MCF 10A (cell line): Measurements from ENCODE around the gene ZBTB38. TPM values are rescaled to one million over a fixed set of nuclear protein-coding genes. Genes with fewer than 3 reads are reported as not detected.

Experiments
- BruUV-seq: library from RNA; stranded (reverse); fragments of 400-500 nt; replicated peaks from 2 replicates; lab custom pipeline; 2021; lab: Mats Ljungman, UMichigan
- CTCF ChIA-PET: fragments of 300-600 bp; sonication (Branson Sonifier 250); formaldehyde crosslinking; extraction: SDS; loops from one replicate; lab custom pipeline; 2021; ENCODE audit warnings: antibody characterized with exemption, inconsistent platforms; lab: Yijun Ruan, JAX
- POLR2A ChIA-PET: fragments of 300-600, 350-650 bp; sonication (Branson Sonifier 250); formaldehyde crosslinking; extraction: SDS; loops from one replicate; lab custom pipeline; 2020; ENCODE audit warnings: antibody characterized with exemption, inconsistent platforms; lab: Yijun Ruan, JAX
- DNase-seq: peaks from one replicate; pipeline ENCODE4 v3.0.0-alpha.2; 2018; ENCODE audit not compliant: unreplicated experiment
- H3K27ac Mint-ChIP-seq: one replicate; pipeline ENCODE4 v1.8.0; 2022; ENCODE audit warnings: mild to moderate bottlenecking, low read depth, mixed read lengths; ENCODE audit not compliant: unreplicated experiment
- H3K27me3 Mint-ChIP-seq: one replicate; pipeline ENCODE4 v1.8.0; 2022; ENCODE audit warnings: mixed read lengths; ENCODE audit not compliant: insufficient read depth, unreplicated experiment
- H3K36me3 Mint-ChIP-seq: one replicate; pipeline ENCODE4 v1.8.0; 2022; ENCODE audit warnings: mild to moderate bottlenecking, moderate library complexity, mixed read lengths; ENCODE audit not compliant: insufficient read depth, unreplicated experiment
- H3K4me1 Mint-ChIP-seq: one replicate; pipeline ENCODE4 v1.8.0; 2022; ENCODE audit warnings: mixed read lengths; ENCODE audit not compliant: insufficient read depth, unreplicated experiment
- H3K4me3 Mint-ChIP-seq: one replicate; pipeline ENCODE4 v1.8.0; 2022; ENCODE audit warnings: mild to moderate bottlenecking, moderate library complexity, mixed read lengths; ENCODE audit not compliant: unreplicated experiment
- H3K9me3 Mint-ChIP-seq: one replicate; pipeline ENCODE4 v1.8.0; 2022; ENCODE audit warnings: mixed read lengths; ENCODE audit not compliant: unreplicated experiment
- CTCF ChIP-seq: fragments of 200-600 bp; IDR thresholded peaks from one replicate; pipeline ENCODE4 v1.8.0; 2022; ENCODE audit warnings: antibody characterized with exemption, mild to moderate bottlenecking; ENCODE audit not compliant: unreplicated experiment
- intact Hi-C: fragments of 100-400 bp; cut with micrococcal nuclease; formaldehyde crosslinking; loops from 2 replicates; pipeline ENCODE4 v1.14.1; 2022
- total RNA-seq: library from RNA; stranded (reverse); gene quantifications from 2 replicates; pipeline ENCODE4 v1.2.3, GENCODE V29; 2022

Gene ZBTB38
- total RNA-seq, 1 experiment from 2014 or later: 168 TPM

GRCh38 chr3:141346007-141346406 lies 22.3 kb upstream of the ZBTB38 start:
- no peak overlapping the region for H3K27ac Mint-ChIP-seq
- no peak for TF ChIP-seq CTCF
- CTCF ChIA-PET: interaction anchor here (0.5 to 2.4 kb wide), 8 partner anchors 10 to 567 kb away, joined by 3 to 13 read pairs (median 4); no protein-coding TSS in a partner anchor

GRCh38 chr3:141346418-141346817 lies 21.9 kb upstream of the ZBTB38 start:
- H3K4me3 Mint-ChIP-seq: no peak overlapping the region
- no peak for TF ChIP-seq CTCF
- H3K27me3 Mint-ChIP-seq: no peaks in the 10 kb centered on the region
- H3K4me1 Mint-ChIP-seq: no peaks in the 10 kb centered on the region
- peaks cover 6% of the 10 kb centered on the region for H3K9me3 Mint-ChIP-seq
- DNase-seq: no peak
- CTCF ChIA-PET: interaction anchor here (0.6 to 2.4 kb wide), 7 partner anchors 9 to 566 kb away, joined by 3 to 13 read pairs (median 5); no protein-coding TSS in a partner anchor
- no peak overlapping the region for H3K27ac Mint-ChIP-seq
- no TSS peak for BruUV-seq
- no peaks in the 10 kb centered on the region for H3K36me3 Mint-ChIP-seq
- intact Hi-C loops: no loop called here
- POLR2A ChIA-PET: interaction anchor here (0.6 kb wide), 1 partner anchor 36 kb away, joined by 4 read pairs; no protein-coding TSS in a partner anchor

More at GRCh38 chr3:141346007-141346406, 22.3 kb upstream of the ZBTB38 start:
- DNase-seq: no peak
- no peaks in the 10 kb centered on the region for H3K4me1 Mint-ChIP-seq
- no peaks in the 10 kb centered on the region for H3K27me3 Mint-ChIP-seq
- intact Hi-C loops: no loop called here
- BruUV-seq: no TSS peak
- peaks cover 10% of the 10 kb centered on the region for H3K9me3 Mint-ChIP-seq
- POLR2A ChIA-PET: interaction anchor here (0.6 kb wide), 1 partner anchor 36 kb away, joined by 4 read pairs; no protein-coding TSS in a partner anchor
- no peaks in the 10 kb centered on the region for H3K36me3 Mint-ChIP-seq
- no peak overlapping the region for H3K4me3 Mint-ChIP-seq

GRCh38 chr3:141346839-141347238 lies 21.5 kb upstream of the ZBTB38 start:
- no peaks in the 10 kb centered on the region for H3K27me3 Mint-ChIP-seq
- H3K36me3 Mint-ChIP-seq: no peaks in the 10 kb centered on the region
- intact Hi-C loops: no loop called here
- BruUV-seq: no TSS peak
- peaks cover 2% of the 10 kb centered on the region for H3K9me3 Mint-ChIP-seq
- H3K27ac Mint-ChIP-seq: no peak overlapping the region
- H3K4me1 Mint-ChIP-seq: no peaks in the 10 kb centered on the region
- ChIA-PET POLR2A (no interaction called here), CTCF (interaction anchor here (1.6 to 2.4 kb wide), 2 partner anchors 13 to 95 kb away, joined by 5 to 13 read pairs; no protein-coding TSS in a partner anchor)
- no peak for DNase-seq
- no peak overlapping the region for H3K4me3 Mint-ChIP-seq
- no peak for TF ChIP-seq CTCF

- POLR2A ChIA-PET: interaction anchor here (1.2 to 1.3 kb wide), 2 partner anchors 12 to 13 kb away, joined by 3 read pairs; no protein-coding TSS in a partner anchor
- Mint-ChIP-seq H3K9me3 (no peaks in the 10 kb centered on the region), H3K36me3 (no peaks in the 10 kb centered on the region), H3K4me1 (no peaks in the 10 kb centered on the region), H3K4me3 (no peak overlapping the region), H3K27ac (no peak overlapping the region), H3K27me3 (no peaks in the 10 kb centered on the region)
- no TSS peak for BruUV-seq
- intact Hi-C loops: no loop called here
- no peak for TF ChIP-seq CTCF
- no peak for DNase-seq
- CTCF ChIA-PET: interaction anchor here (0.6 to 1.8 kb wide), 7 partner anchors 13 to 225 kb away, joined by 3 to 12 read pairs (median 3); partner anchors contain the start of gene PXYLP1
Measured at GRCh38 chr3:141348837-141349236, 19.5 kb upstream of the ZBTB38 start.
